Calu3 (cell line): ENCODE results near the gene CTNNA2. TPM values are rescaled to one million over a fixed set of nuclear protein-coding genes. Genes with fewer than 3 reads are reported as not detected.

ENCODE experiments used
- BruUV-seq: library from RNA; stranded (reverse); fragments of 400-500 nt; replicated peaks from 2 replicates; lab custom pipeline; 2021; lab: Mats Ljungman, UMichigan
- CTCF ChIA-PET: fragments of 300-600 bp; sonication (Branson Sonifier 250); formaldehyde crosslinking; loops from one replicate; lab custom pipeline; 2022; ENCODE audit warnings: antibody characterized with exemption; lab: Charles Lee
- DNase-seq: peaks from one replicate; pipeline ENCODE4 v3.0.0; 2022
- H3K27ac Mint-ChIP-seq: one replicate; pipeline ENCODE4 v1.8.0; 2022; ENCODE audit warnings: mixed read lengths; ENCODE audit not compliant: unreplicated experiment
- H3K27me3 Mint-ChIP-seq: one replicate; pipeline ENCODE4 v1.8.0; 2022; ENCODE audit warnings: mixed read lengths; ENCODE audit not compliant: unreplicated experiment
- H3K36me3 Mint-ChIP-seq: one replicate; pipeline ENCODE4 v1.8.0; 2022; ENCODE audit warnings: mild to moderate bottlenecking, moderate library complexity, mixed read lengths; ENCODE audit not compliant: insufficient read depth, unreplicated experiment
- H3K4me1 Mint-ChIP-seq: one replicate; pipeline ENCODE4 v1.8.0; 2022; ENCODE audit warnings: mild to moderate bottlenecking, low read depth, mixed read lengths; ENCODE audit not compliant: unreplicated experiment
- H3K4me3 Mint-ChIP-seq: one replicate; pipeline ENCODE4 v1.8.0; 2022; ENCODE audit warnings: mild to moderate bottlenecking, low read depth, moderate library complexity, mixed read lengths; ENCODE audit not compliant: unreplicated experiment
- H3K9me3 Mint-ChIP-seq: one replicate; pipeline ENCODE4 v1.8.0; 2022; ENCODE audit warnings: low read depth, mixed read lengths; ENCODE audit not compliant: unreplicated experiment
- intact Hi-C: fragments of 100-400 bp; cut with micrococcal nuclease; formaldehyde crosslinking; loops from one replicate; pipeline ENCODE4 v1.10.0; 2022; ENCODE audit not compliant: unreplicated experiment
- total RNA-seq: library from RNA; stranded (reverse); gene quantifications from 2 replicates; pipeline ENCODE4 v1.2.3, GENCODE V29; 2022
- TF ChIP-seq, protein P1 (sequence below): fragments of 200-600 bp; IDR thresholded peaks from one replicate; pipeline ENCODE4 v1.8.0; 2022; ENCODE audit warnings: antibody characterized with exemption; ENCODE audit not compliant: unreplicated experiment

CTNNA2 gene
- total RNA-seq, 1 experiment from 2014 or later: not detected

DNA sequence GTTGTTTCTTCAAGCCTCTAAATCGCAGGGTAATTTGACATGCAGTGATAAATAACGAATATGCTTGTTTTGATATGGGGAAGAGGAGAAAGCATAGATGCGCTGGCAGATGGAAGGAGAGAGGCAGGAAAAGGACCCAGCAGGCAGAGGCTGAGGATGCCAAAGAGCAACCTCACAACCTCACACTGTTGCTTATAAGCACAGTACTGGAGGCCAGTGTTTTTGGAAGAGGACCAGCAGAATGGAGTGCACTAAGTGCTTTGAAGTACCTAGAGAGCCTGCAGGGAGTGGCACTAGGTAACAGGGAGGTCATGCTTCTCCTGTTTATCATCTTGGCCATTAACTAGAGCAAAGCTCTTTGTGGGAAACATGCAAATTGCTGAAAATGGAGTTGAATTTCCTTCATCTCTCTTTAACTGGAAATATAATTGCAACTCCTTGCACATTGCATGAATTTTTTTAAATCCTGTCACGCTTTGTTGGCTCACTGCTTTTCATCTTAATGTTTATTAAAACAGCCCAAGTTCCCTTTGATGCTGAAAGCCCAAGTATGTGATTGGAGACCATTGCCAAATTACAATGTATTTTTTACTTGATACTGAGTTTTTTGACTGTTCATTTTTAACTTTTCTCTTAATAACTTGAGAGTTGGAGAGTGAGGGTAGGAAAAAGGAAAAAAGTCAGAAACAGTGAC lies 555.3 kb downstream of the CTNNA2 start:
- BruUV-seq: no TSS peak
- TF ChIP-seq, protein P1, sequence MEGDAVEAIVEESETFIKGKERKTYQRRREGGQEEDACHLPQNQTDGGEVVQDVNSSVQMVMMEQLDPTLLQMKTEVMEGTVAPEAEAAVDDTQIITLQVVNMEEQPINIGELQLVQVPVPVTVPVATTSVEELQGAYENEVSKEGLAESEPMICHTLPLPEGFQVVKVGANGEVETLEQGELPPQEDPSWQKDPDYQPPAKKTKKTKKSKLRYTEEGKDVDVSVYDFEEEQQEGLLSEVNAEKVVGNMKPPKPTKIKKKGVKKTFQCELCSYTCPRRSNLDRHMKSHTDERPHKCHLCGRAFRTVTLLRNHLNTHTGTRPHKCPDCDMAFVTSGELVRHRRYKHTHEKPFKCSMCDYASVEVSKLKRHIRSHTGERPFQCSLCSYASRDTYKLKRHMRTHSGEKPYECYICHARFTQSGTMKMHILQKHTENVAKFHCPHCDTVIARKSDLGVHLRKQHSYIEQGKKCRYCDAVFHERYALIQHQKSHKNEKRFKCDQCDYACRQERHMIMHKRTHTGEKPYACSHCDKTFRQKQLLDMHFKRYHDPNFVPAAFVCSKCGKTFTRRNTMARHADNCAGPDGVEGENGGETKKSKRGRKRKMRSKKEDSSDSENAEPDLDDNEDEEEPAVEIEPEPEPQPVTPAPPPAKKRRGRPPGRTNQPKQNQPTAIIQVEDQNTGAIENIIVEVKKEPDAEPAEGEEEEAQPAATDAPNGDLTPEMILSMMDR: no peak
- intact Hi-C loops: no loop called here
- no peak overlapping the region for H3K4me3 Mint-ChIP-seq
- no peaks in the 10 kb centered on the region for H3K9me3 Mint-ChIP-seq
- CTCF ChIA-PET: no interaction called here
- no peaks in the 10 kb centered on the region for H3K4me1 Mint-ChIP-seq
- no peaks in the 10 kb centered on the region for H3K36me3 Mint-ChIP-seq
- DNase-seq: no peak
- H3K27me3 Mint-ChIP-seq: no peaks in the 10 kb centered on the region
- no peak overlapping the region for H3K27ac Mint-ChIP-seq

DNA sequence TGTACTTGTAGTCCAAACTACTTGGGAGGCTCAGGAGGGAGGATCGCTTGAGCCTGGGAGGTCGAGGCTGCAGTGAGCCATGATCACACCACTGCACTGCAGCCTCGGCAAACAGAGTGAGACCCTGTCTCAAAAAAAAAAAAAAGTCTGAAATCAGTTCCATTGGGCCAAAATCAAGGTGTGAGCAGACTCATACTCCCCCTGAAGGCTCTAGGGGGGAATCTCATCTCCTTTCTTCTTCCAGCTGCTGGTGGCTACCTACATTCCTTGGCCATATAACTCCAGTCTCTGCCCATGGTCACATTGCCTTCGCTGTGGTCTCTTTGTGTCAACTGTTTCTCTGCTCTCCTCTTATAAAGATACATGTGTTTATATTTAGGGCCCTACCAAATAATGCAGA lies 557.7 kb downstream of the CTNNA2 start:
- H3K4me1 Mint-ChIP-seq: no peaks in the 10 kb centered on the region
- CTCF ChIA-PET: interaction anchor here (0.6 kb wide), 1 partner anchor 50 kb away, joined by 7 read pairs; no protein-coding TSS in a partner anchor
- TF ChIP-seq, protein P1: no peak
- no TSS peak for BruUV-seq
- no peaks in the 10 kb centered on the region for H3K27me3 Mint-ChIP-seq
- H3K4me3 Mint-ChIP-seq: no peak overlapping the region
- intact Hi-C loops: no loop called here
- no peaks in the 10 kb centered on the region for H3K9me3 Mint-ChIP-seq
- no peaks in the 10 kb centered on the region for H3K36me3 Mint-ChIP-seq
- no peak overlapping the region for H3K27ac Mint-ChIP-seq
- DNase-seq: no peak

DNA sequence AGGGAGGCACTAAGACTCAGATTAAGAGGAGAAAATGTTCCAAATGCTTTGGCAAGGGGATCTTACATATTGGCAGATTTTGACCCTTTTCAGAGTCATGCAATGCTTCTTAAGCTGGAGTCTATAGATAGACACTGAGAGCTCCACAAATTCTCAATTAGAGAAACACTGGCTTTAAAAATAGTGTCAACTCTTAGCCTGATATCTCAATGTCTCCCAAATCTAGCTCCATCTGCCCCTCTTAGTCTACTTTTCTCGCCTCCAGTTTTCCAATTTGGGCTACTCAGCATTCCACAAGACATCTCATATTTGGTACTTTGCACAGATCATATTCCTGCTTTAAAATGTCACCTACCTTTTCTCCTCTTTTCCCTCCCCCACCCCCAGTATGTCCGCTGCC lies 559.1 kb downstream of the CTNNA2 start:
- Mint-ChIP-seq H3K27me3 (no peaks in the 10 kb centered on the region), H3K9me3 (no peaks in the 10 kb centered on the region), H3K4me3 (no peak overlapping the region), H3K27ac (no peak overlapping the region), H3K4me1 (no peaks in the 10 kb centered on the region), H3K36me3 (no peaks in the 10 kb centered on the region)
- BruUV-seq: no TSS peak
- TF ChIP-seq, protein P1: no peak
- CTCF ChIA-PET: no interaction called here
- intact Hi-C loops: no loop called here
- DNase-seq: no peak

DNA sequence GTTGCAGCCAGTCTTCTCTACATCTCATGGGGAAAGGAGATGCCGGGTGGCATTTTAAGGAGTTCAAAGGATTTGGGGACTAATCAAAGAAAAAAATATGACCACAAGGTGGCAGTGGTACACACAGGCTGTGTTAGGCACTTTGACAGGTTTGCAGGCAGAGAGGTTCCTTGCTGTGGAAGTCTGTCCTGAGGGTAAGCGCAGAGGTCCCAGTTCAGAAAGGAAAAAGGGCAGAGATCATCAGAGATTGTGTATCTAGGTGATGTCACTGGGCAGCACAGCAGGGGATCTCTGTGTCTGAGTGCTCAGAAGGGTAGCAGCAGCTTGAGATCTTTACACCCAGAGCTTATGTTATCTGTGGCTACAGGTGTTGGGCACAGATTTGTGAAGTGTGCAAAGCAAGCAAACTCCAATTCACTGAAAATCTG lies 560.3 kb downstream of the CTNNA2 start:
- CTCF ChIA-PET: interaction anchor here (1.1 kb wide), 1 partner anchor 34 kb away, joined by 3 read pairs; no protein-coding TSS in a partner anchor
- Mint-ChIP-seq H3K9me3 (no peaks in the 10 kb centered on the region), H3K4me3 (no peak overlapping the region), H3K4me1 (no peaks in the 10 kb centered on the region), H3K27me3 (no peaks in the 10 kb centered on the region), H3K27ac (no peak overlapping the region), H3K36me3 (no peaks in the 10 kb centered on the region)
- DNase-seq: peak; percentile 29
- intact Hi-C loops: no loop called here
- TF ChIP-seq, protein P1: peak; percentile 53
- no TSS peak for BruUV-seq
